Activated CD4-positive, alpha-beta T cell treated with anti-CD3 and anti-CD28 coated beads, Interleukin-2, amount 10 ng/mL, durations not matched to agents 24 days and 14 days (primary cell): Measurements from ENCODE around the gene CPAMD8. TPM values are rescaled to one million over a fixed set of nuclear protein-coding genes. Genes with fewer than 3 reads are reported as not detected.
"Not testable (repeated sequence)": the region's sequence is repeated elsewhere in the genome, so short reads cannot be mapped to it uniquely, and the experiment has no call there.

Source experiments
- DNase-seq: peaks from one replicate; pipeline ENCODE4 v3.0.0; 2022
- H3K27ac Mint-ChIP-seq: one replicate; pipeline ENCODE4 v1.8.0; 2022; ENCODE audit warnings: mild to moderate bottlenecking, mixed read lengths
- H3K27me3 Mint-ChIP-seq: one replicate; pipeline ENCODE4 v1.8.0; 2022; ENCODE audit warnings: mixed read lengths
- H3K36me3 Mint-ChIP-seq: one replicate; pipeline ENCODE4 v1.8.0; 2022; ENCODE audit warnings: low read depth, mild to moderate bottlenecking, mixed read lengths
- H3K4me1 Mint-ChIP-seq: one replicate; pipeline ENCODE4 v1.8.0; 2021; ENCODE audit warnings: mixed read lengths
- H3K4me3 Mint-ChIP-seq: one replicate; pipeline ENCODE4 v1.8.0; 2022; ENCODE audit warnings: mild to moderate bottlenecking, moderate library complexity, mixed read lengths
- H3K9me3 Mint-ChIP-seq: one replicate; pipeline ENCODE4 v1.8.0; 2021; ENCODE audit warnings: mixed read lengths
- intact Hi-C: fragments of 100-400 bp; cut with micrococcal nuclease; formaldehyde crosslinking; loops from one replicate; pipeline ENCODE4 v1.15.1; 2023
- total RNA-seq: library from RNA; stranded (reverse); gene quantifications from 2 replicates; pipeline ENCODE4 v1.2.3, GENCODE V29; 2022

Gene CPAMD8
- total RNA-seq, 1 donor from 2014 or later, result 0.33 TPM

DNA sequence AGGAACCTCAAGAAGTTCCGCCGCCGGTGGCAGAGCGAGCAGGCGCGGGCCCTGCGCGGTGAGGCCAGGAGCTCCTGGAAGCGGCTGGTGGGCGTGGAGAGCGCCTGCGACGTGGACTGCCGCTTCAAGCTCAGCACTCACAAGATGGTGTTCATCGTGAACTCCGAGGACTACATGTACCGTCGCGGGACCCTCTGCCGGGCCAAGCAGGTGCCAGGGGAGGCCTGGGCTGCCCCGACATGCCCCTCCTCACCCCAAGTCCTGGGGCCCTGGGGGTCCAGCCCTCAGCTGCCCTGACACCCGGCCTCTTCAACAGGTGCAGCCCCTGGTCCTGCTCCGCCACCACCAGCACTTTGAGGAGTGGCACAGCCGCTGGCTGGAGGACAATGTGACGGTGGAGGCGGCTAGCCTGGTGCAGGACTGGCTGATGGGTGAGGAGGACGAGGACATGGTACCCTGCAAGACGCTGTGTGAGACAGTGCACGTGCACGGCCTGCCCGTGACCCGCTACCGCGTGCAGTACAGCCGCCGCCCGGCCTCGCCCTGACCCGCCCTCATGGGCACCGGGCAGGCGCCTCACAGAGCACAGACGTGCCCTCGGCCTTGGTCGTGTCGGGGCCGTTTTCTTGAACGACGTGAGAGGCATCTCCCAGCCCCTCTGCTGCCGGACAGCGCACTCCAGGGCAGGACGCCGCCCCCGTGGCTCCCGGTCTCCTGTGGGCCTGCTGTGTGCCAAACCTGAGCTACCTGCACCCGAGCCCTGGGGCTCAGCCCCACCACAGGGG lies 148.2 kb downstream of the CPAMD8 start:
- intact Hi-C loops, result no loop called here
- DNase-seq, result no peak
- Mint-ChIP-seq H3K27ac (no peak overlapping the region), H3K9me3 (peaks cover 21% of the 10 kb centered on the region), H3K4me3 (no peak overlapping the region), H3K4me1 (peaks cover 14% of the 10 kb centered on the region), H3K27me3 (no peaks in the 10 kb centered on the region), H3K36me3 (peaks cover 60% of the 10 kb centered on the region)

DNA sequence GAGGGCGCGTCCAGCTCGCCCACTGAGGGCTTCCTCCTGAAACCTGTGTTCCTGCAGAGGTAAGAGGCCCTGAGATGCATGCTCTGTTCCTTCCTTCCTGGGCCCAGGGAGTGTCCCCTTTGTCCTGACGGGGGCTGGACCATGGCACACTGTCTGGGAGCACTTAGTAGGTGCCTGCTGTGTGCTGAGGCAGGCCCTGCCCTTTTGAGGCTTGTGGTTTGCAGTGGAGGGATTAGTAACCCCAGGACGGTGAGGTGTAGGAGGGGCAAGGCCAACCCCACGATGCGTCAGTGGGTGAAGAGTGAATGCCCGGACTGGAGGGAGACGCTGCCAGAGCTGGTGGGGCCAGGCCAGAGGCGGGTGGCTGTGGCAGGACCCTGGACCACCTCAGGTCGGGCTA lies 149.0 kb downstream of the CPAMD8 start:
- no peak for DNase-seq
- Mint-ChIP-seq H3K4me3 (no peak overlapping the region), H3K27ac (no peak overlapping the region), H3K4me1 (peaks cover 10% of the 10 kb centered on the region), H3K36me3 (peaks cover 66% of the 10 kb centered on the region), H3K9me3 (peaks cover 17% of the 10 kb centered on the region), H3K27me3 (no peaks in the 10 kb centered on the region)
- intact Hi-C loops, result no loop called here

DNA sequence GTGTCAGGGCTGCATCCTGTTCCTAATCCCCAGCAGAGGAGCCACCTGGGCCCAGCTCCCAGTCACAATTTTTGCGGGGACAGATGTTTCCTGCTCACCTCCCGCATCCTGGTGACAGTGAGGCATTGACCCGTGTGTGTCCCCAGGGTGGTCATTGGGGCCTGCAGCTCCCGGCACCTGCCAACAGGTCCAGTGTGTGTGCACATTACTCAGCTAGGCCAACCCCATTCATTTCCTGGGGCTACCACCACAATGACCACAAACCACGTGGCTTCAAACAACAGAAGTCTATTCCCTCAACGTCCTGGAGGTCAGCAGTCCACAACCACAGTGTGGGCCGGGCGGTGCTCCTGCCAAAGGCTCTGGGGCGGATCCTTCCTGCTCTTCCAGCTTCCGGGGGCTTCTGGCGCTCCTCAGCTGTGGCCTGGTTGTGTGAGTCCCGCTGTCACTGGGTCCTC lies 149.7 kb downstream of the CPAMD8 start:
- Mint-ChIP-seq H3K36me3 (peaks cover 64% of the 10 kb centered on the region), H3K27ac (no peak overlapping the region), H3K27me3 (no peaks in the 10 kb centered on the region), H3K4me3 (no peak overlapping the region), H3K4me1 (peaks cover 10% of the 10 kb centered on the region), H3K9me3 (peaks cover 10% of the 10 kb centered on the region)
- intact Hi-C loops, result no loop called here
- DNase-seq, result no peak

DNA sequence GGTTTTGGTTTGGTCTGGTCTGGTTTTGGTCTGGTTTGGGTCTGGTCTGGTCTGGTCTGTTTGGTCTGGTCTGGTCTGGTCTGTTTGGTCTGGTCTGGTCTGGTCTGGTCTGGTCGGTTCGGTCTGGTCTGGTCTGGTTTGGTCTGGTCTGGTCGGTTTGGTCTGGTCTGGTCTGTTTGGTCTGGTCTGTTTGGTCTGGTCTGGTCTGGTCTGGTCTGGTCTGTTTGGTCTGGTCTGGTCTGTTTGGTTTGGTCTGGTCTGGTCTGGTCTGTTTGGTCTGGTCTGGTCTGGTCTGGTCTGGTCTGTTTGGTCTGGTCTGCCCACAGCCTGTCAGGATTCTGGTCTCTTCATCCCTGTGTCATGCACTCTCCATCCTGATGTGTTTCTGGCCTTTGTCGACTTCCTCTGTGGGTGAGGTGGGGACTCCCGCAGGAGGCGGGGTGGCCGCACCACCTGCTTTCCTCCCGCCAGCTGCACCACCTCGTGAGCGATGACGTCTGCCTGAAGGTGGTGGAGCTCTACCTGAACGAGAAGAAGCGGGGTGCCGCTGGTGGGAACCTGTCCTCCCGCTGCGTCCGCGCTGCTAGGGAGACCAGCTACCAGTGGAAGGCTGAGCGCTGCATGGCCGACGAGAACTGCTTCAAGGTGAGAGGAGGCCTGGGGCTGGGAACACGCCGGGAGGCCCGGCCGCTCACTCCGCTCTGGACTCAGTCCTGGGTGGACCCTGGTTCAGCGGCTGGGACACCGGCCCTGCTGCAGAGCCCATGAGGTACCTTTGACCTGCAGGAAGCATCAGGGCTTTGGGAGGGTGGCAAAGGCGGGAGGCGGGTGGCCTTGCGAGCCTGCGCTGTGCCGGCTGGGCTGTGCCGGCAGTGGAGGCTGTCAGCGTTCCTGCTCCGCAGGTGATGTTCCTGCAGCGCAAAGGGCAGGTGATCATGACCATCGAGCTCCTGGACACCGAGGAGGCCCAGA lies 150.7 kb downstream of the CPAMD8 start:
- no peak for DNase-seq
- Mint-ChIP-seq H3K9me3 (peaks cover 8% of the 10 kb centered on the region), H3K4me3 (no peak overlapping the region), H3K27me3 (no peaks in the 10 kb centered on the region), H3K27ac (peak overlapping the region; percentile 25), H3K4me1 (peaks cover 10% of the 10 kb centered on the region), H3K36me3 (peaks cover 62% of the 10 kb centered on the region)
- intact Hi-C loops, result no loop called here

DNA sequence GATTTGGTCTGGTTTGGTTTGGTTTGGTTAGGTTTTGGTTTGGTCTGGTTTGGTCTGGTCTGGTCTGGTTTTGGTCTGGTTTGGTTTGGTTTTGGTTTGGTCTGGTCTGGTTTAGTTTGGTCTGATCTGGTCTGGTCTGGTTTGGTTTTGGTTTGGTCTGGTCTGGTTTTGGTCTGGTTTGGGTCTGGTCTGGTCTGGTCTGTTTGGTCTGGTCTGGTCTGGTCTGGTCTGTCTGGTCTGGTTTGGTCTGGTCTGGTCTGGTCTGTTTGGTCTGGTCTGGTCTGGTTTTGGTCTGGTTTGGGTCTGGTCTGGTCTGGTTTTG lies 151.7 kb downstream of the CPAMD8 start:
- H3K27ac Mint-ChIP-seq, result peak overlapping the region; percentile 66
- peaks cover 10% of the 10 kb centered on the region for H3K4me1 Mint-ChIP-seq
- intact Hi-C loops, H3K4me3 Mint-ChIP-seq, H3K9me3 Mint-ChIP-seq, H3K27me3 Mint-ChIP-seq, DNase-seq: not testable (repeated sequence)
- peaks cover 56% of the 10 kb centered on the region for H3K36me3 Mint-ChIP-seq

DNA sequence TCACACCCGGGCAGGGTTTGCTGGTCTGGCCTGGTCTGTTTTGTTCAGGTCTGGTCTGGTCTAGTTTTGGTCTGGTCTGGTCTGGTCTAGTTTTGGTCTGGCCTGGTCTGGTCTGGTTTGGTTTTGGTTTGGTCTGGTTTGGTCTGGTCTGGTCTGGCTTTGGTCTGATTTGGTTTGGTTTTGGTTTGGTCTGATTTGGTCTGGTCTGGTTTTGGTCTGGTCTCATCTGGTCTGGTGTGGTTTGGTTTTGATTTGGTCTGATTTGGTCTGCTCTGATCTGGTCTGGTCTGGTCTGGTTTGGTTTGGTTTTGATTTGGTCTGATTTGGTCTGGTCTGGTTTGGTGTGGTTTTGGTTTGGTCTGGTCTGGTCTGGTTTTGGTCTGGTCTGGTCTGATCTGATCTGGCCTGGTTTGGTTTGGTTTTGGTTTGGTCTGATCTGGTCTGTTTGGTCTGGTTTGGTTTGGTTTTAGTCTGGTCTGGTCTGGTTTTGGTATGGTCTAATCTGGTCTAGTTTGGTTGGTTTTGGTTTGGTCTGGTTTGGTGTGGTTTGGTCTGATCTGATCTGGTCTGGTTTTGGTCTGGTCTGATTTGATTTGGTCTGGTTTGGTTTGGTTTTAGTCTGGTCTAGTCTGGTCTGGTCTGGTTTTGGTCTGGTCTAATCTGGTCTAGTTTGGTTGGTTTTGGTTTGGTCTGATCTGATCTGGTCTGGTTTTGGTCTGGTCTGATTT lies 152.2 kb downstream of the CPAMD8 start:
- peaks cover 54% of the 10 kb centered on the region for H3K36me3 Mint-ChIP-seq
- DNase-seq, result no peak

DNA sequence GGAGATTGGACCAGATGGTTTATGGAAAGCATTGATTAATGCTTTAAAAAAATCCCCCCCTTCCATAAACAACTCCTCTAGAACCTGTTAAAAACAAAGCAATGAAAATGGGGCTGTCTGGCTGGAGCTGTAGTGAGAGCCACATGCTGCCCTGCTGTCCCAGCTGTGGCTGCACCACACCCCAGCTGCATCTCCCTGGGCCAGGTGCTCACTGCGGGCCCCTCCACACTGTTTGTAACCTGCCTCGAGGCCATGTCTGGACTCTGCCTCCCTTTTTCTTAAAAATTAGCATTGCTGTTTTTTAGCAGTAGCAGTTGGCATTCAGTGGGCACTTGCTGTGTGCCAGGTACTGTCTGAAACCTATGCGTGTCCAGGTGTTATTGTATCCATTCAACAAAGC lies 153.0 kb downstream of the CPAMD8 start:
- Mint-ChIP-seq H3K4me3 (no peak overlapping the region), H3K9me3 (peaks cover 8% of the 10 kb centered on the region), H3K36me3 (peaks cover 49% of the 10 kb centered on the region), H3K27me3 (no peaks in the 10 kb centered on the region), H3K27ac (no peak overlapping the region), H3K4me1 (peaks cover 10% of the 10 kb centered on the region)
- intact Hi-C loops, result no loop called here
- no peak for DNase-seq

More for the DNA sequence above, 152.2 kb downstream of the CPAMD8 start:
- Mint-ChIP-seq H3K27ac (peak overlapping the region; percentile 66), H3K27me3 (no peaks in the 10 kb centered on the region), H3K9me3 (peaks cover 8% of the 10 kb centered on the region), H3K4me1 (peaks cover 10% of the 10 kb centered on the region), H3K4me3 (no peak overlapping the region)
- intact Hi-C loops, result no loop called here

DNA sequence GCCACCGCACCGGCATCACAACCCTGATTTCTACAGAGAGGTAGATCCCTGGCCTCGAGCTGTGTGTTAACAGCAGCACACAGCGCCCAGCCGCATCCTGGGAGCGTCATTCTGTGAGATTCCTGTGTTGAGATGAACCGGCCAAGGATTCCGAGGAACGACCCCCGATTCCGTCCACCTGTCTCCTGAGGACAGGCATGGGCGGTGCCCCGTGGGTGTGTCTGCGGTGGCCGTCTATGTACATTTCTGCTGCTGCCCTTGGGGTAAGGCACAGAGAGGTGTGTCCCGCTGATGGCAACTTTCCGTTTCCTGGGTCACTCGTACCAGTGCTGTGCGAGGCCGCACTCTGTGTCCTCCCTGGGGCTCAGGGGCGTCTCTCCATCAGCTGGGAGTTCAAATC lies 153.9 kb downstream of the CPAMD8 start:
- Mint-ChIP-seq H3K27me3 (no peaks in the 10 kb centered on the region), H3K4me3 (no peak overlapping the region), H3K36me3 (peaks cover 50% of the 10 kb centered on the region), H3K27ac (no peak overlapping the region), H3K9me3 (peaks cover 8% of the 10 kb centered on the region), H3K4me1 (peaks cover 10% of the 10 kb centered on the region)
- DNase-seq, result no peak
- intact Hi-C loops, result no loop called here

DNA sequence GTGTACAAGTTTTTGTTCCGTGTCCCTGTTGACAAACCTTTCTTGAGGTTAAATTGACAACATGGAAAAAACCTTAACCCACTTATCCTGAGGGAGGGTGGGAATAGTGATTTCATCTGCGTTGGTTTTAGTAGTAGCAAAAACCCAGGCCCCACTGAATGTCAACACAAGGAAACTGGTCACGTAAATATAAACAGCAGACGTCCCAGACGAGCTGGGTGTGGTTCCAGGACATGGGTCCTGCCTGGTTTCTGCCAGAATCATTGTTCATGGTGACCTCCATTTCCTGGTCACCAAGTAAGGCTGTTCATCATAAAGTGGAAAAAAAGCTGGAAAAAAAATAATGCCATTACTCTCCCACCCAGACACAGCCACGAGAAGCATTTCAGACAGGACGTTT lies 154.7 kb downstream of the CPAMD8 start:
- no peak overlapping the region for H3K27ac Mint-ChIP-seq
- DNase-seq, result no peak
- H3K4me1 Mint-ChIP-seq, result peaks cover 10% of the 10 kb centered on the region
- H3K27me3 Mint-ChIP-seq, result no peaks in the 10 kb centered on the region
- intact Hi-C loops, result no loop called here
- no peak overlapping the region for H3K4me3 Mint-ChIP-seq
- peaks cover 8% of the 10 kb centered on the region for H3K9me3 Mint-ChIP-seq
- peaks cover 42% of the 10 kb centered on the region for H3K36me3 Mint-ChIP-seq

DNA sequence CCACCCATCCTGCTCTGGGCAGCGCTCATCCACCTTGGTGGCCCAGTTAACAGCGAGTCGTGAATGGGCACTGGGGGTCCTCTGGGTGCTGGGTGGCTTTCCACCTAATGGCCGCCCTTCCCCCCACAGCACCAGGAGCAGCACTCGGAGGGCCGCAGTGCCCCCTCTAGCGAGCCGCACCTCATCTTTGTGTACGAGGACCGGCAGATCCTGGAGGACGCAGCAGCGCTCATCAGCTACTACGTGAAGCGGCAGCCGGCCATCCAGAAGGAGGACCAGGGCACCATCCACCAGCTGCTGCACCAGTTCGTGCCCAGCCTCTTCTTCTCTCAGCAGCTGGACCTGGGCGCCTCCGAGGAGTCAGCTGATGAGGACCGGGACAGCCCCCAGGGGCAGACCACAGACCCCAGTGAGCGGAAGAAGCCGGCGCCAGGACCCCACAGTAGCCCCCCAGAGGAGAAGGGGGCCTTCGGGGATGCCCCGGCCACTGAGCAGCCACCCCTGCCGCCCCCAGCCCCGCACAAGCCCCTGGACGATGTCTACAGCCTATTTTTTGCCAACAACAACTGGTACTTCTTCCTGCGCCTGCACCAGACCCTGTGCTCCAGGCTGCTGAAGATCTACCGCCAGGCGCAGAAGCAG lies 157.2 kb downstream of the CPAMD8 start:
- Mint-ChIP-seq H3K9me3 (peaks cover 3% of the 10 kb centered on the region), H3K27me3 (no peaks in the 10 kb centered on the region), H3K36me3 (peaks cover 38% of the 10 kb centered on the region), H3K4me1 (peaks cover 4% of the 10 kb centered on the region), H3K4me3 (no peak overlapping the region), H3K27ac (no peak overlapping the region)
- DNase-seq, result no peak
- intact Hi-C loops, result no loop called here

DNA sequence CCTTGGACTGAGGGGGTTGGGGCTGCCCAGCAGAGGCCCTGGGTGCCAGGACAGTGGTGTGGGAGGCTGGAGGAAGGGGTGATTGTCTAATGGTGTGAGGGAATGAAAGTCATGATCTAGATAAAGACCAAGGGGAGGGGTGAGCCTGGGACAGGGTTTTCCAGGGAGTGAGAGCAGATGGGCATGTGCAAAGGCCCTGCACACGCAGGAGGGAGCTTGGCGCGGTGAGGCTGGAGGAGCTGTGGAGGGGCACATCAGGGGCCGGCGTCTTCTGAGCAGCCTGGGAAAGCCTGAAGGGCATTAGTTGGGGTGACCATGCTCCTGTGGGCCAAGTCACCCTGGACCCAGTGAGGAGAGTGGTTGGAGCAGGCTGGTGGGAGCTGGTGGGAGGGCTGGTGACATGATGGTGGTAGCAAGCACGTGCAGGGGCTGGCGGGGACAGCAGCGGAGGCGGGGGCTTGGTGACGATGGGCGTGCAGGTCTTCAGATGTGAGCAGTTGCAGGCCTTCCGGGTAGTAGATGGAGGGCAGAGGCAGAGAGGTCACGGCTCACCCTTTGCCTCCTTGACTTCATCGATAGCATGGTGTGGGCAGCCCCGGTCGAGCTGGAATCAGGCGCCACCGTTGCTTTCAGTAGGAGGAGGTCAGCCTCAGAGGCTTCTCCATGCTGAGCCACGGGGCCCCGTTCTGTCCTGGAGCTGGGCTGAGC lies 158.0 kb downstream of the CPAMD8 start:
- Mint-ChIP-seq H3K36me3 (peaks cover 35% of the 10 kb centered on the region), H3K27me3 (no peaks in the 10 kb centered on the region), H3K9me3 (no peaks in the 10 kb centered on the region), H3K27ac (no peak overlapping the region), H3K4me1 (no peaks in the 10 kb centered on the region), H3K4me3 (no peak overlapping the region)
- intact Hi-C loops, result no loop called here
- no peak for DNase-seq

DNA sequence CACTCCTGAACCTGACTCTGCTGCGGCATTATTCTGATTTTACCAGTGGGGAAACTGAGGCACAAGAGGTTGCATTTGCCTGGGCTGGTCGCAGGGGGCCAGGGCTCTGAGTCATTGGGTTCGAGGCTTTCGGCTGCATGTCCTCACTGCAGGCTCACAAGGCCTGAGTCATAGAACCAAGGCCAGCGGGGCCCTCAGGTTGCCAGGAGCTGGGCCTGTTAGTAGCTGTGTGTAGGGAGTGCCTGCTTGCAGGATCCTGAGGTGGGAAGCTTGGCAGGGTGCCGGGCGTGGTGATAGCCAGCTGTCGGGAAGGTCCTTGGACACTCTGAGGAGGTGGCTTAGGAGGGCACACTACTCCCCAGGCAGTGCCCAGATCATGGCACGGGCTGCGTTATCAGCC lies 159.4 kb downstream of the CPAMD8 start:
- H3K27me3 Mint-ChIP-seq, result no peaks in the 10 kb centered on the region
- DNase-seq, result no peak
- intact Hi-C loops, result no loop called here
- H3K27ac Mint-ChIP-seq, result no peak overlapping the region
- H3K9me3 Mint-ChIP-seq, result no peaks in the 10 kb centered on the region
- no peaks in the 10 kb centered on the region for H3K4me1 Mint-ChIP-seq
- H3K4me3 Mint-ChIP-seq, result no peak overlapping the region
- H3K36me3 Mint-ChIP-seq, result peaks cover 33% of the 10 kb centered on the region

DNA sequence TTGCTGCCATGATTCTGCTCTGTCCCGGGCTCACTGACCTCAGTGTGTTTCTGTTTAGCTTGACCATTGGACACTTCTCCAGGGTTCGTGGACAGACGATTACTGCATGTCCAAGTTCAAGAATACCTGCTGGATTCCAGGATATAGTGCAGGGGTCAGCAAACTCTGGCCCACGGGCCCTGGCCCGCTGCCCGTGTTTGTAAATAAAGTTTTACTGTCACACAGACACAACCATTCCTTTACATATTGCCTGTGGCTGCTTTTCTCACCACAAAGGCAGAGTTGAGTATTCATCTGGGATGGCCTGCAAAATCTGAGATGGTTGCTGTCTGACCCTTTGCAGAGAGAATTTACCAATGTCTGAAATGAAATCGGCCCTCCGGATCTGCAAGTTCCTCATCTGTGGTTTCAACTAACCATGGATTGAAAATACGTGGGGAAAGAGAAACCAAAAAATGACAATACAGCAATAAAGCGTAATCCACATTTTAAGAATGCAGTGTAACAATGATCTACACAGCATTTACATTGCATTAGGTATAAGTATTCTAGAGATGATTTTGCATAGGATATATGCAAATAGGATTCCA lies 163.7 kb downstream of the CPAMD8 start:
- no peak overlapping the region for H3K4me3 Mint-ChIP-seq
- peaks cover 24% of the 10 kb centered on the region for H3K36me3 Mint-ChIP-seq
- DNase-seq, result no peak
- no peaks in the 10 kb centered on the region for H3K27me3 Mint-ChIP-seq
- H3K27ac Mint-ChIP-seq, result no peak overlapping the region
- no peaks in the 10 kb centered on the region for H3K4me1 Mint-ChIP-seq
- H3K9me3 Mint-ChIP-seq, result no peaks in the 10 kb centered on the region
- intact Hi-C loops, result no loop called here
